Activated CD4-positive, CD25-positive, alpha-beta regulatory T cell treated with anti-CD3 and anti-CD28 coated beads, Interleukin-2, amount 50 U/mL, for 16 hours (primary cell): Measurements from ENCODE around the gene SPX.

ENCODE experiments used
- DNase-seq: peaks from one replicate; pipeline ENCODE4 v3.0.0-alpha.2; 2020; ENCODE audit warnings: low read depth, low spot score

SPX gene

GRCh38 chr12:21526053-21526452 lies at the start of gene SPX:
Gene SPX, plus strand, starts transcription at chr12:21526296. Its CDS starts 177 bp downstream, at chr12:21526473.
- DNase-seq, result no peak

GRCh38 chr12:21476949-21477348 lies 49.1 kb upstream of the SPX start:
- no peak for DNase-seq

GRCh38 chr12:21478756-21479455 lies 47.2 kb upstream of the SPX start:
- no peak for DNase-seq

- no peak for DNase-seq
Observed at GRCh38 chr12:21483531-21483930, 42.6 kb upstream of the SPX start.

GRCh38 chr12:21485998-21486397 lies 40.1 kb upstream of the SPX start:
- DNase-seq, result no peak

- no peak for DNase-seq
Observed at GRCh38 chr12:21499765-21500164, 26.3 kb upstream of the SPX start.

GRCh38 chr12:21500786-21501257 lies 25.3 kb upstream of the SPX start:
- no peak for DNase-seq

- DNase-seq, result peak; percentile 85
Observed at GRCh38 chr12:21501258-21502163, 24.6 kb upstream of the SPX start, which contains the start of the genes GOLT1B and RECQL. Gene GOLT1B, plus strand, starts transcription at chr12:21501789. Its CDS starts 135 bp downstream, at chr12:21501924. Gene RECQL, minus strand, starts transcription at chr12:21501635. Its CDS starts 2,065 bp downstream, at chr12:21499570.

- DNase-seq, result peak; percentile 2
Observed at GRCh38 chr12:21502164-21502496, 24.0 kb upstream of the SPX start.

GRCh38 chr12:21502872-21503271 lies 23.2 kb upstream of the SPX start:
- no peak for DNase-seq

GRCh38 chr12:21505888-21506287 lies 20.2 kb upstream of the SPX start:
- DNase-seq, result no peak

GRCh38 chr12:21507849-21508248 lies 18.2 kb upstream of the SPX start:
- DNase-seq, result no peak

- DNase-seq, result no peak
Observed at GRCh38 chr12:21509768-21510167, 16.3 kb upstream of the SPX start.

GRCh38 chr12:21516281-21516680 lies 9.8 kb upstream of the SPX start:
- no peak for DNase-seq

- DNase-seq, result no peak
Observed at GRCh38 chr12:21518451-21518850, 7.6 kb upstream of the SPX start.

GRCh38 chr12:21521541-21521940 lies 4.6 kb upstream of the SPX start:
- DNase-seq, result no peak

- DNase-seq, result no peak
Observed at GRCh38 chr12:21523148-21523547, 2.9 kb upstream of the SPX start.

GRCh38 chr12:21526721-21527345 lies 737 bp downstream of the SPX start:
- no peak for DNase-seq

GRCh38 chr12:21527451-21528180 lies 1.5 kb downstream of the SPX start:
- peak; percentile 20 for DNase-seq

GRCh38 chr12:21528953-21529352 lies 2.9 kb downstream of the SPX start:
- no peak for DNase-seq

GRCh38 chr12:21529456-21529855 lies 3.4 kb downstream of the SPX start:
- DNase-seq, result no peak
